Spleen (tissue), 3 donors: ENCODE measurements around the gene CD68.

Source experiments
- POLR2A ChIP-seq, 3 donors: fragments of 450-650 bp; IDR thresholded peaks; one replicate each; pipeline ENCODE4 v1.5.1; 2017; ENCODE audit warnings: antibody characterized with exemption in 3 of 3, mild to moderate bottlenecking in 1 of 3
- POLR2AphosphoS5 ChIP-seq, 3 donors: sonication (generic); formaldehyde crosslinking; IDR thresholded peaks; one replicate each; pipeline ENCODE4 v1.5.1; 2017; ENCODE audit warnings: antibody characterized with exemption in 3 of 3

DNA sequence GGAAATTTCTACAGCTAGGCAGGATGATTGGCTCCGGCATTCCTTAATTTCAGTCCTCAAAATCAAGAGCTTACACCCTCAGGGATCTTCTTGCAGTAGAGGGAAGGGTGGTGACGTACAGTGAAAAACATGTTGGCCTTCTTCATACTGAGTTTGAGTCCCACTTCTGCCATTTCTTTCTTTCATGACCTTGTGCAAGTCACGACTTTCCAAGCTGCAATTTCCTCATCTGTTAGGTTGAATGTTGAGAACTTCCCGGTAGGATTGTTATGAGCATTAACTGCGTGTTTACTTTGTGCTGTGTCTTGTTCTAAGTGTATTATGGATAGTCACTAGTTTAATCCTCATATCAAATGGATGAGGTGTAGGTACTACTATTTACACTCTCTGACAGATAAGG is 9.9 kb upstream of the CD68 start:
- TF ChIP-seq POLR2A (IDR thresholded peaks at IDR 0.05), result no peak
- TF ChIP-seq POLR2AphosphoS5 (IDR thresholded peaks at IDR 0.05), result no peak
